ENCODE measurements around the gene MYO1C. TPM values are rescaled to one million over a fixed set of nuclear protein-coding genes. Genes with fewer than 3 reads are reported as not detected.
A peak's percentile ranks its signal among the peaks of the same experiment; 100 is the strongest.

The MYO1C gene, protein sequence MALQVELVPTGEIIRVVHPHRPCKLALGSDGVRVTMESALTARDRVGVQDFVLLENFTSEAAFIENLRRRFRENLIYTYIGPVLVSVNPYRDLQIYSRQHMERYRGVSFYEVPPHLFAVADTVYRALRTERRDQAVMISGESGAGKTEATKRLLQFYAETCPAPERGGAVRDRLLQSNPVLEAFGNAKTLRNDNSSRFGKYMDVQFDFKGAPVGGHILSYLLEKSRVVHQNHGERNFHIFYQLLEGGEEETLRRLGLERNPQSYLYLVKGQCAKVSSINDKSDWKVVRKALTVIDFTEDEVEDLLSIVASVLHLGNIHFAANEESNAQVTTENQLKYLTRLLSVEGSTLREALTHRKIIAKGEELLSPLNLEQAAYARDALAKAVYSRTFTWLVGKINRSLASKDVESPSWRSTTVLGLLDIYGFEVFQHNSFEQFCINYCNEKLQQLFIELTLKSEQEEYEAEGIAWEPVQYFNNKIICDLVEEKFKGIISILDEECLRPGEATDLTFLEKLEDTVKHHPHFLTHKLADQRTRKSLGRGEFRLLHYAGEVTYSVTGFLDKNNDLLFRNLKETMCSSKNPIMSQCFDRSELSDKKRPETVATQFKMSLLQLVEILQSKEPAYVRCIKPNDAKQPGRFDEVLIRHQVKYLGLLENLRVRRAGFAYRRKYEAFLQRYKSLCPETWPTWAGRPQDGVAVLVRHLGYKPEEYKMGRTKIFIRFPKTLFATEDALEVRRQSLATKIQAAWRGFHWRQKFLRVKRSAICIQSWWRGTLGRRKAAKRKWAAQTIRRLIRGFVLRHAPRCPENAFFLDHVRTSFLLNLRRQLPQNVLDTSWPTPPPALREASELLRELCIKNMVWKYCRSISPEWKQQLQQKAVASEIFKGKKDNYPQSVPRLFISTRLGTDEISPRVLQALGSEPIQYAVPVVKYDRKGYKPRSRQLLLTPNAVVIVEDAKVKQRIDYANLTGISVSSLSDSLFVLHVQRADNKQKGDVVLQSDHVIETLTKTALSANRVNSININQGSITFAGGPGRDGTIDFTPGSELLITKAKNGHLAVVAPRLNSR
- 322 TPM for total RNA-seq
- long read RNA-seq, full-length matches to known transcripts = 268 of 490 reads
- long read RNA-seq, partial matches to known transcripts = 172 of 490 reads
- long read RNA-seq, other reads (novel, unspliced or antisense) = 50 of 490 reads

DNA sequence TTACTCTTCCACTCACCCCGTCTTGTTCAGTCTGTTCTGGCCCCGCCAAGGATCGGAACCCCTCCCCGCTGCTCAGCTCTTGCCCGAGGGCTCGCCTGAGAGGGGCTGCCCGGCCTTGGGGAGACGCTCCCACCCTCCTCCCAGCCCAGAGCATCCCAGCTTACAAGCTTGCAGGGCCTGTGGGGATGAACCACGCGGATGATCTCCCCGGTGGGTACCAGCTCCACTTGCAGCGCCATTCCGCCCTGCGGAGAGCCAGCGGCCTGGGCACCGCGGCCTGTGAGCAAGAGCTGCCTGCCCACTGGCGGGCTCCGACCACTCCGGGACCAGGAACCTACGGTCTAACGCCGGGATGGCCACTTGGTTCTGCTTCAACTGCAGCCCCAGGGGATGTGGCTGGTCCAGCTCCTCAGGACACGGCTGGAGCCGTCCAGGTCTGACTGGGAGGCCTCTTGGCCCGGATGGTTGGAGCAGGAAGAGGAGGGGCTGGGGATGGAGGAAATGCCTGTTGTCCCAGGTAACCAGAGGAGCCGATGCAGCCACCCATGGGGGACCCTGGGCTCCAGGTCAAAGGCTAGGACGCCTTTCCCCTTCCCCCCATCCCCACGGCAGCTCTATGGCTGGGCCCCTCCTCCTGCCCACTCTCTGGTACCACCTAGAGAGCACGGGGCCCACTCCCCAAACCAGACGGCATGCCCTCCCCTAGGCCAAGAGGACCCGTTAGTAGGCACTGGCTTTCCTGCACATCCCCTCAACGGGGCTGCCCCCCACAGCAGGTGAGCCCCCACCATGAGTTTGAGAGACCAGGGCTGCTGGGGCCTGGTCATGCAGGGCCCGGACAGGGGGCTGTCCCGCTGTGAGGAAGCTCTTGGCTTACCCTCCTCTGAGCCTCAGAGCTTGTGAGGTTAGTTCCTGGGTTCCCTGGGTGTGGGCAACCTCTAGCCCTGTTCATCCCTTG is at the start of gene MYO1C:
TSS of gene MYO1C (minus strand) at position 438 of the 958 bp plus-strand sequence. CDS start at position 239, 199 bp downstream.
- H3K27ac ChIP-seq = peak within 1 kb of the TSS; percentile 88
- peaks cover 28% of the 10 kb centered on the region for H3K36me3 ChIP-seq
- intact Hi-C loops (cut with DNase I) = no loop called here
- TF ChIP-seq, protein P1, sequence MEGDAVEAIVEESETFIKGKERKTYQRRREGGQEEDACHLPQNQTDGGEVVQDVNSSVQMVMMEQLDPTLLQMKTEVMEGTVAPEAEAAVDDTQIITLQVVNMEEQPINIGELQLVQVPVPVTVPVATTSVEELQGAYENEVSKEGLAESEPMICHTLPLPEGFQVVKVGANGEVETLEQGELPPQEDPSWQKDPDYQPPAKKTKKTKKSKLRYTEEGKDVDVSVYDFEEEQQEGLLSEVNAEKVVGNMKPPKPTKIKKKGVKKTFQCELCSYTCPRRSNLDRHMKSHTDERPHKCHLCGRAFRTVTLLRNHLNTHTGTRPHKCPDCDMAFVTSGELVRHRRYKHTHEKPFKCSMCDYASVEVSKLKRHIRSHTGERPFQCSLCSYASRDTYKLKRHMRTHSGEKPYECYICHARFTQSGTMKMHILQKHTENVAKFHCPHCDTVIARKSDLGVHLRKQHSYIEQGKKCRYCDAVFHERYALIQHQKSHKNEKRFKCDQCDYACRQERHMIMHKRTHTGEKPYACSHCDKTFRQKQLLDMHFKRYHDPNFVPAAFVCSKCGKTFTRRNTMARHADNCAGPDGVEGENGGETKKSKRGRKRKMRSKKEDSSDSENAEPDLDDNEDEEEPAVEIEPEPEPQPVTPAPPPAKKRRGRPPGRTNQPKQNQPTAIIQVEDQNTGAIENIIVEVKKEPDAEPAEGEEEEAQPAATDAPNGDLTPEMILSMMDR (IDR thresholded peaks at IDR 0.05) = no peak
- DNase-seq = no peak
- peaks cover 66% of the 10 kb centered on the region for H3K4me1 ChIP-seq
- no peaks in the 10 kb centered on the region for H3K9me3 ChIP-seq
- H3K4me3 ChIP-seq = peak within 1 kb of the TSS; percentile 60
- no peak for ATAC-seq
- H3K27me3 ChIP-seq = no peaks in the 10 kb centered on the region

DNA sequence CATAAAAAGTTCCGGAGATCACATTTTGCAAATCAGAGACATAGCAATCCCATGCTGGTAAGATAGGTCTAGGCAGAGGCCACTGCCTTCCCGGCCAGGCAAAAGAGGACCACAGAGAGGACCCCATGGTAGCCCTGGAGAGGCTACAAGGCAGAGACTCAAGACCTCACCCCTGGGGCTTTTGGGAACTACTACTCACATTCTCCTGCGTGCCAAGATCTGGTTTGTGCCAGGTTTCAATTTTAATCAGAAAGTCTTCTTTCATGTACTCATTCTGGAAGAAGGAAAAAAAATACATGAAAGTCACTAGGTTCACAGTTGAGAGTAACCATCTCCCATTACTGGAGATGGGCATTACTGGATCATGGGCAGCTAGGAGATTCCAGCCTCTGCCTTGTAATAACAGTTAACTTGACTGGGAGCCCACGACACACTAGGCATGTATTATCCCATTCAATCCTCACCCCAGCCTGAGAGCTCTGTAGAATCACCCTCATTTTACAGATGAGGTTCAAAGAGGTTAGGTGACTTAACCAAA is 49.0 kb upstream of the MYO1C start:
- no peak overlapping the region for H3K27ac ChIP-seq
- no peaks in the 10 kb centered on the region for H3K9me3 ChIP-seq
- intact Hi-C loops (cut with DNase I) = no loop called here
- H3K4me3 ChIP-seq = no peak overlapping the region
- TF ChIP-seq, protein P1 (IDR thresholded peaks at IDR 0.05) = no peak
- H3K4me1 ChIP-seq = no peaks in the 10 kb centered on the region
- peaks cover 96% of the 10 kb centered on the region for H3K36me3 ChIP-seq
- ATAC-seq (no peak), DNase-seq (no peak)
- no peaks in the 10 kb centered on the region for H3K27me3 ChIP-seq

DNA sequence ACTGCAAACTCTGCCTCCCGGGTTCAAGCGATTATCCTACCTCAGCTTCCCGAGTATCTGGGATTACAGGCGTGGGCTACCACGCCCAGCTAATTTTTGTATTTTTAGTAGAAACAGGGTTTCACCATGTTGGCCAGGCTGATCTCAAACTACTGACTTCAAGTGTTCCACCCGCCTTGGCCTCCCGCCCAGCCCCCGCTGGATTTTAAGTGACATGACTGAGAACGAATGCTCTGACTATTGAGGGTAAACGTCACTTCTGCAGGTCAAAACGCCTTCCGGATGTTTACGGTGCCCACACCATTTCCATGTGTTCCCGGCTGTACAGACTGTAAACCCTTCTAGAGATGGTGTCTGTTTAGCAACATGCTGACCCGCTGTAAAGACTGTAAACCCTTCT is 47.3 kb upstream of the MYO1C start:
- H3K36me3 ChIP-seq = peaks cover 96% of the 10 kb centered on the region

DNA sequence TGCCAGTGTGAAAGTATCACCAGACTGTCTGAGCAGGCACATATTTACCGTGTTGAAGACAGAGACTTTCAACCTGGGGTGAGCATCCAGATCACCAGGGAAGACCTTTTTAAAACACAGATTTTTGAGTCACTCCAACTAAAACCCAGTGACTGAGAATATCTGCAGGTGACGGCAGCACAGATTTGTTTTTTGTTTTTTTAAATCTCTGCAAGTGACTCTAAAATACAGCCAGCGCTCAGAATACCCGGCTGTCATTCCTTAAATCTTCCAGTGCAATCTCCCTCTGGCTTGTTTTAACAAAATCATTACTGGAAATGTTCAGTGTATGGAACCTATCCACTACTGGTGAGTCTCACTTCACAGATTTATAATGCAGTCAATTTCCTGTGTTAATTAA is 43.3 kb upstream of the MYO1C start:
- intact Hi-C loops (cut with DNase I) = no loop called here
- TF ChIP-seq, protein P1 (IDR thresholded peaks at IDR 0.05) = no peak
- Histone ChIP-seq H3K27me3 (no peaks in the 10 kb centered on the region), H3K36me3 (peaks cover 99% of the 10 kb centered on the region), H3K9me3 (no peaks in the 10 kb centered on the region), H3K4me1 (no peaks in the 10 kb centered on the region), H3K27ac (no peak overlapping the region), H3K4me3 (no peak overlapping the region)
- no peak for DNase-seq
- ATAC-seq = no peak

More for the DNA sequence above, 47.3 kb upstream of the MYO1C start:
- Histone ChIP-seq H3K9me3 (no peaks in the 10 kb centered on the region), H3K4me1 (no peaks in the 10 kb centered on the region), H3K4me3 (no peak overlapping the region), H3K27me3 (no peaks in the 10 kb centered on the region), H3K27ac (no peak overlapping the region)
- ATAC-seq (no peak), DNase-seq (no peak)
- intact Hi-C loops (cut with DNase I) = no loop called here
- TF ChIP-seq, protein P1 (IDR thresholded peaks at IDR 0.05) = no peak
